ENCODE measurements around the gene FBP2.

- TF ChIP-seq, protein P1, sequence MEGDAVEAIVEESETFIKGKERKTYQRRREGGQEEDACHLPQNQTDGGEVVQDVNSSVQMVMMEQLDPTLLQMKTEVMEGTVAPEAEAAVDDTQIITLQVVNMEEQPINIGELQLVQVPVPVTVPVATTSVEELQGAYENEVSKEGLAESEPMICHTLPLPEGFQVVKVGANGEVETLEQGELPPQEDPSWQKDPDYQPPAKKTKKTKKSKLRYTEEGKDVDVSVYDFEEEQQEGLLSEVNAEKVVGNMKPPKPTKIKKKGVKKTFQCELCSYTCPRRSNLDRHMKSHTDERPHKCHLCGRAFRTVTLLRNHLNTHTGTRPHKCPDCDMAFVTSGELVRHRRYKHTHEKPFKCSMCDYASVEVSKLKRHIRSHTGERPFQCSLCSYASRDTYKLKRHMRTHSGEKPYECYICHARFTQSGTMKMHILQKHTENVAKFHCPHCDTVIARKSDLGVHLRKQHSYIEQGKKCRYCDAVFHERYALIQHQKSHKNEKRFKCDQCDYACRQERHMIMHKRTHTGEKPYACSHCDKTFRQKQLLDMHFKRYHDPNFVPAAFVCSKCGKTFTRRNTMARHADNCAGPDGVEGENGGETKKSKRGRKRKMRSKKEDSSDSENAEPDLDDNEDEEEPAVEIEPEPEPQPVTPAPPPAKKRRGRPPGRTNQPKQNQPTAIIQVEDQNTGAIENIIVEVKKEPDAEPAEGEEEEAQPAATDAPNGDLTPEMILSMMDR (IDR thresholded peaks at IDR 0.05; ENCODE audit: low read depth, low read length): no peak
- TF ChIP-seq EZH2phosphoT487 (IDR thresholded peaks at IDR 0.05; ENCODE audit: low read depth): no peak
Measured at GRCh38 chr9:94627287-94627686, 33.7 kb upstream of the FBP2 start.

Data from OCI-LY3 (cell line).